NK-92 (cell line): ENCODE results near the gene TRIM31.

Source experiments
- DNase-seq: peaks from one replicate; lab custom pipeline; 2025; ENCODE audit not compliant: unreplicated experiment; lab: John Stamatoyannopoulos, UW

TRIM31 gene, protein sequence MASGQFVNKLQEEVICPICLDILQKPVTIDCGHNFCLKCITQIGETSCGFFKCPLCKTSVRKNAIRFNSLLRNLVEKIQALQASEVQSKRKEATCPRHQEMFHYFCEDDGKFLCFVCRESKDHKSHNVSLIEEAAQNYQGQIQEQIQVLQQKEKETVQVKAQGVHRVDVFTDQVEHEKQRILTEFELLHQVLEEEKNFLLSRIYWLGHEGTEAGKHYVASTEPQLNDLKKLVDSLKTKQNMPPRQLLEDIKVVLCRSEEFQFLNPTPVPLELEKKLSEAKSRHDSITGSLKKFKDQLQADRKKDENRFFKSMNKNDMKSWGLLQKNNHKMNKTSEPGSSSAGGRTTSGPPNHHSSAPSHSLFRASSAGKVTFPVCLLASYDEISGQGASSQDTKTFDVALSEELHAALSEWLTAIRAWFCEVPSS

DNA sequence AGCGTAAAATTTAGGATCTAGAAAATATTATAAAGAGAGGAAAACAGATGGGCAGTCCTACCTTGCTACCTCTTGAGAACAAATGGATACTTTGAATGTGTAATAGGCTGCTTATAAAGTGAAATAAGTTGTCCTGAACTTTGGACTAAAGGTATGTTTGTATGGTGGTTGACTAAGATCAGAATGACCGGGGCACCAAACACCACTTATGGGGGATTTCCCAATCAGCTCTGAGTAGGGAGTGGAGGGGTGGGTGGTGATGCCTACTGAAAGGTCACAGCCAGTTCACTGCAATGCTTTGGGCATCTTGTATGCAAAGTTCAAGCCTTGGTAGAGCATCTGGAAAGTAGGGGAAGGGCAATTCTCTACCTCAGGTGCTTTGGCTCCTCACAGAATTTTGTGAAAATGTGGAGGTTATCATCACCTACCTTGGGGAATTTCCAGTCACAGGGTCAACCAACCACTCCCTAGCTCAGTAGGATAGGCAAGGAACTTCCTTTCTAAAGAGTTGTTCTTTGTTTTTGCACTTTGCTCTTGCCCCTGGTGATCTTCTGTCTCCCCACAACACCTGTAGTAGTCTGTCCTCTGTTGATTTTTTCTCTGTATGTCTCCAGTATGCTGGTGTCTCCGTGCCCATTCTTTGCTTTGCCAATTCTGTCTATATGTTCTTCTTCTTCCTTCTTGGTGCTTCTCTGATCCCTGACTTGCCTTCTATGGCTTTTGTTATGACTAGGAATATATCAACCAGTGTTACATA is at the start of gene TRIM31:
TRIM31 (minus strand) TSS at position 88 of the 757 bp plus-strand sequence. CDS start 285 bp downstream, outside the sequence.
- no peak for DNase-seq

DNA sequence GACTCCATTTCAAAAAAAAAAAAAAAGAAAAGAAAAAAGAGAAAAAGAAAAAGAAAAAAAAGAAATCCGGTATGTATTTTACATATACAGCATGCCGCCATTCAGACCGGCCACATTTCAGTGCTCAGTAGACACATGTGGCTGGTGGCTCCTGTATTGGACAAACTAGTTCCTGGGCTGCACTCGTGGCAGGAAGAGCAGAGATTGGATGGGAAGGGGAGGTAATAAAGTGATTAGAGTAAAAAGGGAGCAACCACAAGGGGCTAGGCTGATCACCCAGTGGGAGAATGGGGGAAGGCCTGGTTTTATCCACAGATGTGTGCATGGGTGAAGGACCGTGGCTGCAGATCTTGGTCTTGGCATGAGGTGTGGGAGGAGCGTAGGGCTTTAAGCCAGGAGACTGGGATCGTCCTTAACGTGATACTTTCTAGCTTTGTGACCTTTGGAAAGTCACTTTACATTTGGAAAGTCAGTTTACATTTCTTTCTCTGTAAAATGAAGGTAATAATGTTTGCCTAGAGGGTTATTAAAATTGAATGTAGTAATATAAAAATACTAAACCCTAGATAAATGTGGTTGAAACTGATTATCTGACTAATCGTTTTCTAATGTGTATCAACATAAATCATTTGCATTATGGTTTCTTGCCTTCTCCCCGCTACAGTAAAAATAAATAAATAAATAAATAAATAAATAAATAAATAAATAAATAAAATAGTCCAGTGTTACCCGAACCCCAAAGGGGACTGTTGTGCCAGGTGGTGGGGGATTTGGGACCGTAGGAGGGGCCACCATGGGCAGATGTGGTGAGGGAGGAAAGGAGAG is 49.6 kb upstream of the TRIM31 start:
- no peak for DNase-seq

DNA sequence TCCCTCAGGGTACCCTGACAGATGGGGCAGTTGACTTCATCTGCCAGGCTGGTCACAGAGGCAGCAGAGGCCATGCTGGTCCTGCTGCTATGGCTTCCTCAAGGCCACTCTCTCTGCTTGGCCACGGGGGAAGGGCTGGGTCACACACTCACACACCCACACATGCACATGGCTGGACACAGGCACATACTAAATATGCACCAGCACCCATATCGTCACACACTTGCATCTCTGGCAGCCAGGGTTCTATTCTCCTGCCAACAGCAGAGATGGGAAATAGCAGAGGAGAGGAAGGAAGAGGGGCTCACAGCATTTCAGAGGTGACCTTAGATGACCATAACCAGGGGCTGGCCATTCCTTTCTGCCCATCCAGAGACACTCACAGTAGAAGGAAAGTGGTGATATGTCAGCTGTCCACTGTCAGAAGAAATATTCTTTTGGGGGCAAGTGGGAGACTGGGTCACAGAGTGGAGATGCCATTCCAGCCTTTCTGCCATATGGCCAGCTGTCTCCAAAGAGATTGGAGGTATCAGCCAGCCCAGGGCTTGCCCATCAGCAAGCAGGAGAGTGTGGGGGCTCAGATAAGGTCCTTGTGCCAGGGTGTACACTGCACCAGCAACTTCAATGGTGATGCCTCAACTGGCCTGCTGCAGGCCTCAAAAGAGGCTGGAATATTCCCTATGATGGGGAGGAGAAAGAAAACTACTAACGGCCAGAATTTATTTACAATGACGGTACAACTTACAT is 48.1 kb upstream of the TRIM31 start, which contains the start of gene TRIM10:
TRIM10 (minus strand) TSS at position 427 of the 747 bp plus-strand sequence; CDS start at position 74, 353 bp downstream.
- DNase-seq, result no peak

DNA sequence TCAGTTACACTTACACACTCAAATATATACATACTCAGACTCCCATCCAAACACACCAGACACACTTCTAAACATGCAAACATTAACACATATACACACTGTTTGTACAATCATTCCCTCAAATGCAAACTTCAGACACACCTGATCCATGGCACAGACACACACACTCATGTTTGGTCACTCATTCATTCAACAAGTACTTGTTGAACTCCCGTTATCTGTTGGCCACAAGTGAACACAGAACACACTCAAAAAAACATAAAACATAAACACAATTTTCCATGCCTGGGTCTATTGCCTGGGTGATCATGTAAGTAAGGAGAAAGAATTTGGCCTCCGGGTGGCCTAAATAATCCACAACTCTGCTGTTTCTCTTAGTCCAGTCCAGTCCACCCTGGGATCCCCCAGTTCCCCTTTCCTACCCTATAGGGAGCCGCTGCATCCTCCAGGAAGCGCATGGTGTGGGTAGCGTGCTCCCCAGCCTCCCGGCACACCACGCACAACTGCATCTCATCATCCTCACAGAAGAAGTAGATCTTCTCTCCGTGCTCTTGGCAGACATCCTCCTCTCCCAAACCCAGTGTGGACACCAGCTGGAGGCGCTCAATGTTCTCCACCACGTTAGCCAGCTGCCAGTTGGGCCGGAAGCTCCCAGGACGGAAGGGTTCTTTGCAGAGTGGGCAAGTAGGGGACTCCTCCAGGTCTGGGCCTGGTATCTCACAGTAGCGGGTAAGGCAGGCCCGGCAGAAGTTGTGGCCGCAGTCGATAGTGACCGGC is 47.3 kb upstream of the TRIM31 start:
- DNase-seq, result no peak

DNA sequence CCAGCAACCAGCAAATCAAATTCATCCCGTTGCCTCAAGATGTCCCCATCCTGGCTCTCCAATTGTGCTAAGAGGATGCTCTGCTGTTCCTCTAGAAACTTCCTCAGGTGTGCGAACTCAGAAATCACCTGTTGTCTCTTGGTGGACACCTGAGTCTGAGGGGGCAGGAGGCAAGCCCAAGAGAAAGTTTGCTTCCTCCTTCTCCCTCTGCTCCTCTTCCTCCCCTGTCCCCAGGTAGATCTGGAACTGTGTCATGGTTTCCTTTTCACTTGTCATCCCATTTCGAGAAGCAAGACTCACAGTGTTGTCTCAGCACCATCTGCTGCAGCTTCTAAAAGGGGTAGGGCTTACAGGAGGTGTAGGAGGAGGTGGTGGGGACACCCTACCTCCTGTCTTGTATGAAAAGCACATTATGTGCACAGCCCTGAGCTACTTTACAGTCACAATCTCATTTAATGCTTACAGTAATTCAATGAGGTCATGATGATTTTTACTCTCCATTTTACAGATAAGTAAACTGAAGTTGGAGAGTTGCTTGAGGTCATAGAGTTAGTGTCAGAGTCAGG is 45.7 kb upstream of the TRIM31 start:
- DNase-seq, result no peak

DNA sequence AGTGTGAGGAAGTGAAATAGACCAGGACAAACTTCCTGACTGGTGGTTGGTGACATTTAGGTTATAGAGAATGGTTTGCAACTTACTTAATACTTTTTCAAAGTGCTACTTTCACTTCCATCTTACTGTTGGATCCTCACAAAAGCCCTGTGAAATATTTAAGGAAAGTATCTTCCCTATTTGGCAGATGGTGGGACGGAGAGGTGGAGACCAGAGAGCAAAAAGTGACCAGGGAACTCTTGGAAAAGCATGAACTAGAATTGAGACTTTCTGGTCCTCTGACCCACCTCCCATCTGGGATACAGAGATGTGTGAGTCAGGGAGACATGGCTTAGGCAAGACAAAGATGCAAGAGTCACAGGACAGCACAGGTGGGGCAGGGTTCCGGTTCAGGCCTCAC is 45.1 kb upstream of the TRIM31 start:
- no peak for DNase-seq

DNA sequence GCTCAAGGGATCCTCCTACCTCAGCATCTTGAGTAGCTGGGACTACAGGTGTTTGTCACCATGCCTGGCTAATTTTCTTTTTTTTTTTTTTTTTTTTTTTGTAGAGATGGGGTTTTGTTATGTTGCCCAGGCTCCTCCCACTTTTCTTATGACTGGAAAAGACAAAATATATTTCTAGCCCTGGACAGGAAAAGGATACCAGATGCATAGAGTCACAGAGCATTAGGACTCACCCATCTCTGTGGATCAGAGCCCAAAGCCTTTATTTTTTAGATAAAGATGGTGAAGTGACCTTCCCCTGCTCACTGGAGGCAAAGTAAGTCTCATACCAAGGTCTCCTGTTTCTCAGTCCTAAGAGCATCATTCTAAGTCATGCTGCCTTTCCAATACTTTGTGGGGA is 44.7 kb upstream of the TRIM31 start:
- DNase-seq, result no peak

DNA sequence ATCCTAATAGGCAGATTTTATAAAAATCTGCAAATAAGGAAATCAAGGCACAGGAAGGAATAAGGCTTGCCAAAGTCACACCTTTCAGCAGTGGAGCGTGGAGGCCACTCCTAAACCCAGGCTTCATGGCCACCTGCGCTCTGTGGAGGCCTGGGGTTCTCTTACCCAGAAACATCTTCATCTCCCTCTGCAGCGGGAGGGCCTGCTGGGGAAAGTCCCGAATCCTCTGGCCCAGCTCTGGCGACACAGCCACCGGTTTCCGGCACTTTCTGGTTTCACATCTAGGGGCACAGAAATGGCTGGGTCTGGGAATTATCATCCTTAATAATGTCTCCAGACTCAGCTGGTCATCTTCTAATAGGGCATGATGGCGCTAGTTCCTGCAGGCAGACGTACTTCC is 43.9 kb upstream of the TRIM31 start:
- no peak for DNase-seq

DNA sequence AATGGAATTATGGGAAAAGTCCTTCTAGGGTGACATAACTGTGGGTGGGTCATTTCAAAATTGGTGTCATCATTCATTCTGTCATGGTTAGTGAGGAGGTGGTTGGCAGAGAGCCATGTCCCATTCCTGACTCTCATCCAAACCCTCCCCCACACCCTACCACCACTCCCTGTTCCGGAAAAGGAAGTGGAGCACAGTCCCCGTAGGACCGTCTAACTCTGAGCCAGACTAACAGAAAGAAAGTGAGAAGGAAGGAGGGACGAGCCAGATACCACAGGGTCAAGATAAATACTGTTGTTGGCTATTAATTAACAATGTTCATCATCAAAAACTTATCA is 43.3 kb upstream of the TRIM31 start:
- no peak for DNase-seq

DNA sequence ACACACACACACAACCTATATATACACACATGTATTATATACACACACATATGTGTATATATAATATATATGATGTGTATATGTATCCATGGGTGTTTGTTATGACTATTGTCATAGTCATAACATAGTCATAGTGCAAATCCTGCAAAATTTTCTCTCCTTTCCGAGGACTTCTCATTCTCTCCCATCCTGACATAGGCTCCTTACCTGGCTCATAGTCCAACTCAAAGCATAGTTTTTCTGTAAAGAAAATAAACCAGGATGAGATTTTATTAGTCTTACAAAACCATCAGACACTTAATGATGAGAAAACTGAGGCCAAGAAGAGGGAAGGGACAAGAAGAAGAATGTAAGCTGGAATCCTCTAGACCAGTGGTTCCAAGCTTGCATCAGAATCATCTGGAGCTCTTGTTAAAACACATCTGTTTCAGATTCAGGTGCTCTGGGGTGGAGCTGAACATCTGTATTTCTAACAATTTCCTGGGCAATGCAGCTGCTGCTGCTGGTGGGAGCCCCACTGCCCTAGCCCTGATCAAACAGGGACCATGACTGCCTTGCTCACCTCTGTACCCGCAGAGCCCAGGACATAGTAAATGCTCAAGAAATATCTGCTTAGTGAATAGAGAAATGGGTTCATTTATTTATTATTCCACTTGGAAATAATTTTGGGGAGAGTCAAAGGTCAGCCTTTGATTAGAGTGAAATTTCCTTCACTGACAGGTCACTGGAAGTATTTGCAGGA is 42.8 kb upstream of the TRIM31 start:
- no peak for DNase-seq

DNA sequence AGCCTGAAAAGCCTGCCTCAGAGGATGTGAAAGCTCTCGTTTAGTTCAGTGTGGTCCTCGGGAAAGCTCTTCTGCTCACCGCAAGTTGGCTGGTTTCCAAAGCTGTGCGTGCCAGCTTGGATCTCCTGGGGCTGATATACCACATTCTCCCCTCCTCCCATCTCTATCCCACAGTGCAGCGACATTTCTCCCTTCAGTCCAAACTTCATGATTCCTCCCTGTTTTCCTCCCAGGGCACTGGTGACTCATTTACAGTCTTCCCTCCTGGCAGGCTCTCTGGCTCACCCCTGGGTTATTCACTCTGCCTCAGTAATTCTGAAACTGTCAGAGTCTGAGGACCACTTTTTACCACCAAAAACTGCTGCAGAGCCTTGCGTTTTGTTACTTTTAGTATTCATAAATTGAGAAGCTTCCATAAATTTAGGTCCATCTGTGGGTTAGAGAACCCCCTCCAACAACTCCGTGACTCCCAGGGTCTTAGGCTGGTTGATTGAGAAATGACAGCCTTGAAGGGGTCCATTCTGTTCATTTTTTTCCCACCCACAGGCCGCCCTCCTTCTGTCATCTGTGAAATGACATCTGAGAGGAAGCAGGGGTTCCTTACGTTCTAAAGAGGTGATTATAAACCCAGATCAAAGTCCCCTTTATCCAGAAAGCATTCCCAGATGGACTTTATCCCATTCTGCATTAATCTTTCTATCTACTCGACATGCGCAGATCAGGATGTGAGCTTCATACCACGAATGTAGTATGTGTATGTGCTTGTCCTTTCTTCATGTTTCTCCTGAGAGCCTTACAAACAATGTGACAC is 42.0 kb upstream of the TRIM31 start:
- DNase-seq, result no peak

DNA sequence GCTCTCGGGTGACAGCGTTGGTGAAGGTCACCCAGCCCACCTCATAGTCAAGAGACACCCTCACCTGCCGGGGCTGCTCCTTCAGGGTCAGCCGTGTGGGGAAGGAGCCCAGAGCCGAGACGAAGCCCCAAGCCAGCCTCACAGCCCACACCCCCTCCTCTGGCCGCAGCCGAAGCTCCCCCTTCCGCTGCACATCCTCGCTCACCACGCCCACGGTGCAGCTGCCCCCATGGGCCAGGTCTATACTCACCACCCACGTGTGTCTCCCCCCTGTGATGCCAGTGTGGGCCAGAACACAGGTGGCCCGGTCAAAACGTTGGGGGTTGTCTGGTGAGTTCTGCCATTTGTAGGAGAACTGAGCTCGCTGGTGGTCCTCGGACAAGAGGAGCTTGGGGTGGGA is 41.2 kb upstream of the TRIM31 start:
- no peak for DNase-seq

DNA sequence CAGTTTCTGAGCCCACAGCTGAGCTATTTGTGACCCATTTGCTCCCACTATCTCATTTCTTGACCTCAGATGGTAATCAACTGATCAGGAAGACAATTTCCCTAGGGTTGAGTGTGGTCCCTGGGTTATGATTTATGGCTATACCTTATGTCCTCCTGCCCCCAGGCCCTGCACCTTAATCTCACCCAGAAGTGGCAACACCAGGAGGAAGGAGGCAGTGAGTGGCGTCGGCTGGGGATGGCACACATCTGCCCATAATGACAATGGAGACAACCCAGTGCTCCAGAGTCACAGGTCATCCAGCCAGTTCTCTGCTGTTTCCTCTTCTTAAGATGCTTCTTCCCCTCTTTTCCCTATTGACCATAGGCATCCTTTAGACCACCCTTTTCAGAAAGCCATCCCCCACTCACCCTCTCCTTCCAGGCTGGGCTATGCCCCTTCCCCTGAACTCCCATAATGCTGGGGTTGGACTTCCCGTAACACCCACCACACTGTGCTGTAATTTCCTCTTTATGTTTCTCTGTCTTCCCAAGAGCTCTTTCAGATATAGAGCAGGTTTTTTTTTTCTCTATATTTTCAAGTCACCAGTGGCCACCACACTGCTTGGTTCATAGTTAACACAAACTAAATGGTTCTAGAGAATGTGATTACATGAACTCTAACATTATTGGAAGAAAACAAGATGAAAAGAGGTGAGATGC is 40.2 kb upstream of the TRIM31 start:
- no peak for DNase-seq

DNA sequence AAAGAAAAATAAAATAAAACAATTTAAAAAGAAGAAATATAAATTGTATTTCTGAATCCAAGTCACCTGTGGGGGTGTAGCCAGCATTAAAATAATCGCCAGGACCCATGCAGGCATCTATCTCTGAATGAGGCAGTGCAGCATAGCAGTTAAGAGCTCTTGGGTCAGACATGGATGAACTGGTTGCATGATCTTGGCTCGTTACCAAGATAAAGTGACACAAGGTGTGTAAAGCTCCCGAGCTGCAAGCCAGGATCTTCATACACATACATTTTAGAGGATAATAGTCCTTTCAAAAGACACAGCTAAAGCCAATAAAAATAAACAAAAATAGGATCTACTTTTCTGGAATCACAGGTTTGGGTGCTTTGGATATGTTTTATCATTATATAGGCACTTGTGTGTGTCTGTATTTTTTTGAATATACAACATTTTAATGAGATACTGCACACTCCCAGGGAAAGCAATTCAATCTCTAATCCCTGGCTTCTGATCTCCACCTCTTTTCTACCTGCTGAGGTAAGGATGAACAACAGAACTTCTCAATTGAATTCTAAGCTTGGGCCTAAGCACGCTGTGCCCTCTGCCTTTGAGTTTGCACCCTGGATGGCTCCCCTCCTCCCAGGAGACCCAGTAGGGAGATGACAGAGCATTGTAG is 39.3 kb upstream of the TRIM31 start:
- no peak for DNase-seq

DNA sequence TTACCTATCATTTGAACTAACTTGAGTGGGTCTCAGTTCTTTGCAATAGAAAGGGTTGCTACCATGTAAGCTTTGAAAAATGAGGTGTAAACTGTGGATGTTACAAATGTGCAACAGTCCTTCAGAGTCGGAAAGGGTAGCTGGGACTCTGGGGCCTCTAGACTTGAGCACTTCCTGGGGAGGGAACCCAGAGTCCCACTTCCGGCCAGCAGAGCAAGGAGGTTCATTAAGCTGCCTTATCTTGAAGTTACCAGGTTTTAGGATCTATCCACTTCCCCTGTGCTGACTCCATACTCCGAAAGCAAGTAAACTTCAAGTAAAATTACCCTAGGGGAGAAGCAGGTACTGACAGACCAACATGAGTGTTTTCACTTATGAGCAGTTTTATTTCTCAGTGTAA is 38.7 kb upstream of the TRIM31 start:
- DNase-seq, result no peak

DNA sequence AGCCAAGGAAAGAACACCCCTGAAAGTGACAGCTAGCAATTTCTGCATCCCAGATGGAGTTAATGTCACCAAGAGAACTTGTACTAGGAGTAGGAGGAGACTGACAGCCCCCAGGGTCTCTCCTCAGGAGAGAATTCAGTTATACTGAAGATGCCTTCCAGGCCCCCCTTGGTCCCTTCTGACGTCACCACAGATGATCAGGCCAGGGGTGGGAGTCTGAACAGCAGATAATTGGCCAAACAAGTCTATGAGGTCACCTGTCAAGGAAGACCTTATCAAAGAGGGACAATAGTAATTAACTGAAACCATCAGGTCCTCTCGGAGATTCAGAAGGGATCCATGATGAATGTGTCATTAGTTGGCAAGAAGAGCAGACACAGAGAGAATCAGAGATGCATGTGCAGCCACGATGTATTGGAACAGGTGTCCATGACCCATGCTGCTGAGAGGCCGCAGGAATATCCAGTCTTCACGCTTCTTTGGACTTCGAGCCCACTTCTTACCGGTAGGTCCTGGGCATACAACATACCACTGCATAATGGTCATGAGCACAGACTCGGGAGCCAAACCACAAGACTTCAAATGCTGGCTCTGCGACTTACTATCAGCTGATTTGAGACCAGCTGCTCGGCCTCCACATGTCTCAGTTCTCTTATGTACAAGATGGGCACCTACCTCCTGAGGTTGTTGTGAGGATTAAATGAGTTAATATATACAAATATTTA is 37.9 kb upstream of the TRIM31 start:
- DNase-seq, result no peak
